Panc1 (cell line): ENCODE measurements around the gene FAM120C. TPM values are rescaled to one million over a fixed set of nuclear protein-coding genes. Genes with fewer than 3 reads are reported as not detected.
A peak's percentile ranks its signal among the peaks of the same experiment; 100 is the strongest.

Experiments used
- ATAC-seq: fragments of 200-7000 bp; cut with Tn5 transposase; 2 replicates; pipeline ENCODE4 v1.9.1; 2020; ENCODE audit warnings: mild to moderate bottlenecking, moderate library complexity
- BruUV-seq: library from RNA; stranded (reverse); fragments of 400-500 nt; replicated peaks from 2 replicates; lab custom pipeline; 2021; lab: Mats Ljungman, UMichigan
- CTCF ChIA-PET: fragments of 300-600 bp; sonication (Branson Sonifier 250); formaldehyde crosslinking; loops from one replicate; lab custom pipeline; 2022; ENCODE audit warnings: antibody characterized with exemption; lab: Charles Lee
- POLR2A ChIA-PET: fragments of 300-600 bp; sonication (Branson Sonifier 250); formaldehyde crosslinking; loops from one replicate; lab custom pipeline; 2022; ENCODE audit warnings: antibody characterized with exemption; lab: Charles Lee
- DNase-seq: peaks from one replicate; pipeline ENCODE4 v3.0.0-alpha.2; 2010; ENCODE audit warnings: low read depth, low spot score
- H3K27ac ChIP-seq: 2 replicates; pipeline ENCODE4 v1.5.1; 2011; ENCODE audit warnings: mild to moderate bottlenecking, low read length, inconsistent platforms
- H3K27me3 ChIP-seq: fragments of 200-500 bp; sonication (Bioruptor generic); 2 replicates; pipeline ENCODE4 v1.6.0; 2014; ENCODE audit warnings: low read length, inconsistent platforms; ENCODE audit not compliant: control insufficient read depth, insufficient read depth
- H3K36me3 ChIP-seq: fragments of 200-500 bp; sonication (Bioruptor generic); 2 replicates; pipeline ENCODE4 v1.5.1; 2014; ENCODE audit warnings: inconsistent platforms, mild to moderate bottlenecking, low read length, moderate library complexity; ENCODE audit not compliant: control insufficient read depth, insufficient read depth
- H3K4me1 ChIP-seq: 2 replicates; pipeline ENCODE4 v1.5.1; 2011; ENCODE audit warnings: inconsistent platforms, mild to moderate bottlenecking, low read length, moderate library complexity; ENCODE audit not compliant: control insufficient read depth, insufficient read depth
- H3K4me3 ChIP-seq, 2 experiments: 2 replicates each; pipeline ENCODE4 v1.5.1; 2011 to 2012; ENCODE audit warnings: low read depth in 2 of 2, low read length in 2 of 2, mild to moderate bottlenecking in 2 of 2, inconsistent platforms in 1 of 2, moderate library complexity in 1 of 2
- H3K9me3 ChIP-seq: fragments of 200-500 bp; sonication (Bioruptor generic); 2 replicates; pipeline ENCODE4 v1.5.1; 2014; ENCODE audit warnings: low read depth, mild to moderate bottlenecking, inconsistent platforms, low read length, moderate library complexity; ENCODE audit not compliant: control insufficient read depth, insufficient read depth
- POLR2AphosphoS5 ChIP-seq: IDR thresholded peaks from 2 replicates; pipeline ENCODE4 v1.6.1; 2012; ENCODE audit warnings: mild to moderate bottlenecking, low read depth, low read length, moderate library complexity
- SIN3A ChIP-seq: IDR thresholded peaks from 2 replicates; pipeline ENCODE4 v1.6.1; 2012; ENCODE audit warnings: low read depth, mild to moderate bottlenecking, low read length, moderate library complexity, borderline replicate concordance; ENCODE audit not compliant: insufficient read depth
- TCF7L2 ChIP-seq: IDR thresholded peaks from 2 replicates; pipeline ENCODE4 v1.6.1; 2011; ENCODE audit warnings: mild to moderate bottlenecking, low read depth, low read length, inconsistent platforms
- in situ Hi-C: cut with HindIII; loops from 2 replicates; pipeline ENCODE4 v1.10.0; 2016; ENCODE audit warnings: low sequenced_read_pairs, low pct_unique_long_range_greater_than_20kb
- intact Hi-C: fragments of 100-400 bp; cut with micrococcal nuclease; formaldehyde crosslinking; loops from one replicate; pipeline ENCODE4 v1.10.0; 2022; ENCODE audit not compliant: unreplicated experiment
- total RNA-seq: library from RNA; stranded (reverse); gene quantifications from one replicate; pipeline ENCODE4 v1.2.1, GENCODE V29; 2021; ENCODE audit not compliant: unreplicated experiment
- TF ChIP-seq, protein P1 (sequence below), 2 experiments: IDR thresholded peaks; 2 replicates each; pipeline ENCODE4 v1.6.1; 2011 to 2012; ENCODE audit warnings: low read depth in 2 of 2, control low read depth in 1 of 2, low read length in 1 of 2, mild to moderate bottlenecking in 1 of 2, moderate library complexity in 1 of 2; ENCODE audit not compliant: insufficient read depth in 1 of 2
- TF ChIP-seq, protein P2 (sequence below): fragments of 450-650 bp; IDR thresholded peaks from 2 replicates; pipeline ENCODE4 v1.5.1; 2017; ENCODE audit warnings: mild to moderate bottlenecking

FAM120C gene
- total RNA-seq, 1 experiment from 2014 or later, result 12.1 TPM

DNA sequence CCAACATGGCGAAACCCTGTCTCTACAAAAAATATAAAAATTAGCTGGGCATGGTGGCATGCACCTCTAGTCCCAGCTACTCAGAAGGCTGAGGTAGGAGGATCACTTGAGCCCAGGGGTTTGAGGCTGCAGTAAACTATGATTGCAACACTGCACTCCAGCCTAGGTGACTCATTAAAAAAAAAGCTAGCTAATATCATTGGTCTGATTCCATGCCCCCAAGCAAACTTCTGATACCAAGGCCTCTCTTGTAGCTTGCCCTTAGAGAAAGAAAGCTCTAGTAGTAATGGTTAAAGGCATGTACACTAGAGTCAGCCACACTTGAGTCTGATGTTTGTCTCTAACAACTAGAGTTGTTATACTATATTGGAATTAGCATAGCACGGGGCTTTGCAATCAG lies 106.2 kb downstream of the FAM120C start:
- no peaks in the 10 kb centered on the region for H3K36me3 ChIP-seq
- H3K27ac ChIP-seq, result no peak overlapping the region
- TF ChIP-seq, protein P1, sequence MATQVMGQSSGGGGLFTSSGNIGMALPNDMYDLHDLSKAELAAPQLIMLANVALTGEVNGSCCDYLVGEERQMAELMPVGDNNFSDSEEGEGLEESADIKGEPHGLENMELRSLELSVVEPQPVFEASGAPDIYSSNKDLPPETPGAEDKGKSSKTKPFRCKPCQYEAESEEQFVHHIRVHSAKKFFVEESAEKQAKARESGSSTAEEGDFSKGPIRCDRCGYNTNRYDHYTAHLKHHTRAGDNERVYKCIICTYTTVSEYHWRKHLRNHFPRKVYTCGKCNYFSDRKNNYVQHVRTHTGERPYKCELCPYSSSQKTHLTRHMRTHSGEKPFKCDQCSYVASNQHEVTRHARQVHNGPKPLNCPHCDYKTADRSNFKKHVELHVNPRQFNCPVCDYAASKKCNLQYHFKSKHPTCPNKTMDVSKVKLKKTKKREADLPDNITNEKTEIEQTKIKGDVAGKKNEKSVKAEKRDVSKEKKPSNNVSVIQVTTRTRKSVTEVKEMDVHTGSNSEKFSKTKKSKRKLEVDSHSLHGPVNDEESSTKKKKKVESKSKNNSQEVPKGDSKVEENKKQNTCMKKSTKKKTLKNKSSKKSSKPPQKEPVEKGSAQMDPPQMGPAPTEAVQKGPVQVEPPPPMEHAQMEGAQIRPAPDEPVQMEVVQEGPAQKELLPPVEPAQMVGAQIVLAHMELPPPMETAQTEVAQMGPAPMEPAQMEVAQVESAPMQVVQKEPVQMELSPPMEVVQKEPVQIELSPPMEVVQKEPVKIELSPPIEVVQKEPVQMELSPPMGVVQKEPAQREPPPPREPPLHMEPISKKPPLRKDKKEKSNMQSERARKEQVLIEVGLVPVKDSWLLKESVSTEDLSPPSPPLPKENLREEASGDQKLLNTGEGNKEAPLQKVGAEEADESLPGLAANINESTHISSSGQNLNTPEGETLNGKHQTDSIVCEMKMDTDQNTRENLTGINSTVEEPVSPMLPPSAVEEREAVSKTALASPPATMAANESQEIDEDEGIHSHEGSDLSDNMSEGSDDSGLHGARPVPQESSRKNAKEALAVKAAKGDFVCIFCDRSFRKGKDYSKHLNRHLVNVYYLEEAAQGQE (IDR thresholded peaks at IDR 0.05; ENCODE audit: insufficient read depth in 1 of 2, low read depth in 2 of 2, low read length in 1 of 2), result no peak
- TF ChIP-seq, protein P2, sequence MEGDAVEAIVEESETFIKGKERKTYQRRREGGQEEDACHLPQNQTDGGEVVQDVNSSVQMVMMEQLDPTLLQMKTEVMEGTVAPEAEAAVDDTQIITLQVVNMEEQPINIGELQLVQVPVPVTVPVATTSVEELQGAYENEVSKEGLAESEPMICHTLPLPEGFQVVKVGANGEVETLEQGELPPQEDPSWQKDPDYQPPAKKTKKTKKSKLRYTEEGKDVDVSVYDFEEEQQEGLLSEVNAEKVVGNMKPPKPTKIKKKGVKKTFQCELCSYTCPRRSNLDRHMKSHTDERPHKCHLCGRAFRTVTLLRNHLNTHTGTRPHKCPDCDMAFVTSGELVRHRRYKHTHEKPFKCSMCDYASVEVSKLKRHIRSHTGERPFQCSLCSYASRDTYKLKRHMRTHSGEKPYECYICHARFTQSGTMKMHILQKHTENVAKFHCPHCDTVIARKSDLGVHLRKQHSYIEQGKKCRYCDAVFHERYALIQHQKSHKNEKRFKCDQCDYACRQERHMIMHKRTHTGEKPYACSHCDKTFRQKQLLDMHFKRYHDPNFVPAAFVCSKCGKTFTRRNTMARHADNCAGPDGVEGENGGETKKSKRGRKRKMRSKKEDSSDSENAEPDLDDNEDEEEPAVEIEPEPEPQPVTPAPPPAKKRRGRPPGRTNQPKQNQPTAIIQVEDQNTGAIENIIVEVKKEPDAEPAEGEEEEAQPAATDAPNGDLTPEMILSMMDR, result no peak
- TF ChIP-seq TCF7L2 (no peak), SIN3A (no peak), POLR2AphosphoS5 (no peak)
- intact Hi-C loops, result no loop called here
- H3K4me1 ChIP-seq, result no peaks in the 10 kb centered on the region
- ATAC-seq, result 0 out of 2 replicates have a peak, but pooled peaks have one; percentile 17
- no peaks in the 10 kb centered on the region for H3K9me3 ChIP-seq
- CTCF ChIA-PET, result no interaction called here
- POLR2A ChIA-PET, result interaction anchor here (0.6 kb wide), 2 partner anchors 17 to 18 kb away, joined by 3 to 16 read pairs; no protein-coding TSS in a partner anchor
- in situ Hi-C loops, result no loop called here
- H3K4me3 ChIP-seq, result no peak overlapping the region
- BruUV-seq, result no TSS peak
- H3K27me3 ChIP-seq, result no peaks in the 10 kb centered on the region
- DNase-seq, result peak; percentile 0

DNA sequence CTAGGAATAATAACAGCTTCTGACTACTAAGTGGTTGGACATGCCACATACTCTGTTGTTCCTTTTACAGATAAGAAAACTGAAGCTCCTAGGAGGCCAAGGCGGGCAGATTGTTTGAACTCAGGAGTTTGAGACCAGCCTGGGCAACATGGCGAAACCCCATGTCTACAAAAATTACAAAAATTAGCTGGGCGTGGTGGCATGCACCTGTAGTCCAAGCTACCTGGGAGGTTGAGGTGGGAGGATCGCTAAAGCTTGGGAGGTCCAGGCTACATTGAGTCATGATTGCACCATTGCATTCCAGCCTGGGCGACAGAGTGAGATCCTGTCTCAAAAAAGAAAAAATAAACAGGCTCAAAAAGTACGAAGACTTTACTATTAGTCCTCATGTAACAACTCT lies 108.2 kb downstream of the FAM120C start:
- H3K9me3 ChIP-seq, result no peaks in the 10 kb centered on the region
- CTCF ChIA-PET, result no interaction called here

More for the DNA sequence above, 108.2 kb downstream of the FAM120C start:
- in situ Hi-C loops, result no loop called here
- DNase-seq (no peak), ATAC-seq (no peak)
- no TSS peak for BruUV-seq
- intact Hi-C loops, result no loop called here
- Histone ChIP-seq H3K4me3 (no peak overlapping the region), H3K4me1 (no peaks in the 10 kb centered on the region), H3K27me3 (no peaks in the 10 kb centered on the region), H3K27ac (no peak overlapping the region), H3K36me3 (no peaks in the 10 kb centered on the region)
- TF ChIP-seq SIN3A, result no peak
- TF ChIP-seq, protein P1 (IDR thresholded peaks at IDR 0.05; ENCODE audit: insufficient read depth in 1 of 2, low read depth in 2 of 2, low read length in 1 of 2), result no peak
- TF ChIP-seq, protein P2, result no peak
- no peak for TF ChIP-seq POLR2AphosphoS5
- TF ChIP-seq TCF7L2, result no peak
- POLR2A ChIA-PET, result no interaction called here
